ENCODE measurements around the gene MPPED2.

MPPED2 gene

DNA sequence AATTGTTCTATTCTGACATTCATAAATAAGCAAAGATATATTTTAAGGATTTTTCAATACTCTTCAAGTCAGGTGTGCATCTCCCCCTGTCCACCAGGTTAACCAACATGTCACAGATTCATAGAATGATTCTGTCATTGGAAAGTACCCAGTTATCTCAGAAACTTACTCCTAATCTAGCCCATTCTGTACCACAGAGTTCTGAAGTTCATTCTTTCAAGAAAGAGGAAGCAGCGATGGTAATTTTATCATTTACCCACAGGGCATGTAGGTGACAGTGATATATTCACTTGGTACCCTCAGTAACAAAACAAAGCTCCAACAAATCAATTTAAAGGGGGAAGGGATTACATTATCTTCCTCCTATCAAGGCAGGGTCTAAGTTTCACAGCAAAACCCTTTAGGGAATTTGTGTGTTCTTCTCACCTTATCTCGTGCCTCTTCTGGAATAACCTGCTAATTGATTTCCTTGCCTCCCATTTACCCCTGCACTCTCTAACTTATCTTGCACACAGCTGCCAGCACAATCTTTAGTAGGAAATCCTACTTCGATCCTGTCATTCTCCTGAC, 19.0 kb upstream of the MPPED2 start:
- TF ChIP-seq ZFX (IDR thresholded peaks at IDR 0.05), result no peak
- TF ChIP-seq, protein P1, sequence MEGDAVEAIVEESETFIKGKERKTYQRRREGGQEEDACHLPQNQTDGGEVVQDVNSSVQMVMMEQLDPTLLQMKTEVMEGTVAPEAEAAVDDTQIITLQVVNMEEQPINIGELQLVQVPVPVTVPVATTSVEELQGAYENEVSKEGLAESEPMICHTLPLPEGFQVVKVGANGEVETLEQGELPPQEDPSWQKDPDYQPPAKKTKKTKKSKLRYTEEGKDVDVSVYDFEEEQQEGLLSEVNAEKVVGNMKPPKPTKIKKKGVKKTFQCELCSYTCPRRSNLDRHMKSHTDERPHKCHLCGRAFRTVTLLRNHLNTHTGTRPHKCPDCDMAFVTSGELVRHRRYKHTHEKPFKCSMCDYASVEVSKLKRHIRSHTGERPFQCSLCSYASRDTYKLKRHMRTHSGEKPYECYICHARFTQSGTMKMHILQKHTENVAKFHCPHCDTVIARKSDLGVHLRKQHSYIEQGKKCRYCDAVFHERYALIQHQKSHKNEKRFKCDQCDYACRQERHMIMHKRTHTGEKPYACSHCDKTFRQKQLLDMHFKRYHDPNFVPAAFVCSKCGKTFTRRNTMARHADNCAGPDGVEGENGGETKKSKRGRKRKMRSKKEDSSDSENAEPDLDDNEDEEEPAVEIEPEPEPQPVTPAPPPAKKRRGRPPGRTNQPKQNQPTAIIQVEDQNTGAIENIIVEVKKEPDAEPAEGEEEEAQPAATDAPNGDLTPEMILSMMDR (conservative IDR thresholded peaks at IDR 0.05), result no peak
- no peak overlapping the region for H3K27ac ChIP-seq

DNA sequence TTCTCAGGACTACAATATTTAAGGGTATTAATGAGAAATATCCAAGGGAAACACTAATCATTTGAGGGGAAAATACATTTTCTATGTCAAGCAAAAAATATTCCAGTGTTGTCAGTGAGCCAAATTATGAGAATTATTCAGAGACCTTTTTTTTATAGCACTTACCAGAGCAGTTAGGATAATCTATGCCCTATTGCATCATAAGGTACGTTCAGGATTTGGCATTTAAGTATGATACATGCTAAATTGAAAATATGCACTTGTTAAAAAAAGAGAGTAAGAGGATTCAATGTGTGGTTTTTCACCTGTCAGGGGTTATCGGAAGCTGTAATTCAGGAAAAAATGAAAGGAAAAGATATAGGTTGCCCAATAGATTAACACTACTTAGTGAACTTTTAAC, 17.2 kb upstream of the MPPED2 start:
- H3K27ac ChIP-seq, result no peak overlapping the region
- TF ChIP-seq ZFX (IDR thresholded peaks at IDR 0.05), result no peak
- TF ChIP-seq, protein P1 (conservative IDR thresholded peaks at IDR 0.05), result no peak

DNA sequence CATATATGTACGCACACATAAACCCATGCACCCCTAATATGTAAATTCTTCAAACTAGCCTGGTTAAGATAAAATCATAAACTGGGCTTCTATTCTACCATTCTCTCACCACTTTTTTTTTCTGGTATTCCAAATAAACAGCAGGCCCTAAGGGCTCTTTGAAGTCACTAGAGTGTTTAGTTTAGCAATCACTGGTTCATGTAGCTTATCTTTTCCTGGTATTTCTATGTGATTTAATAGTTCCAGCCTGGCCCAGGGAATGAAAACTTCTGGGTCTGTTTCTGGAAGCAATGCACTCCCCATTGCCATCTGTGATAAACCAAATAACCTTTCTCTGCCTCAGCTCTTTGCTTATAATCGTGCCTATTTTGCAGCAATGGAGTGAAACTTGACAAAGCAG, 10.7 kb upstream of the MPPED2 start:
- TF ChIP-seq ZFX (IDR thresholded peaks at IDR 0.05), result no peak
- TF ChIP-seq, protein P1 (conservative IDR thresholded peaks at IDR 0.05), result no peak
- no peak overlapping the region for H3K27ac ChIP-seq

DNA sequence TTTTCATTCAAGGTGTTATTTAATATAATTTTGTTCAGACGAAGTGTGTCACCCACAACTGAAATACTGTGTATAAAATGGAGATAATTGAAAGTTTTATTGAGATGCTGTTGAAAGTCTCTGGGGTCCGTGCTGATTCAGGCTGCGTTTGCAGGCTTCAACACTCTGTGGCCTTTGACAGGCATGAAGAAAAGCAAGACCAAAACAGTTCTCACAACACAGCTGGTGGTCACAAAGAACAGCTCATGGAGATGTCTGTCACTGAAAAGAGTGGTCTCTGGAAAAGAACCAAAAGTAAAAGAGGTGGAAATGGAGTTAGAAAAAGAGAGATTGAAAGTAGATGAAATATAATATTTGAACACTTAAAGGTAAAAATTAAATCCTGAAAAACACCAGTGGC, 9.8 kb upstream of the MPPED2 start:
- TF ChIP-seq, protein P1 (conservative IDR thresholded peaks at IDR 0.05), result no peak
- no peak for TF ChIP-seq ZFX (IDR thresholded peaks at IDR 0.05)
- no peak overlapping the region for H3K27ac ChIP-seq

DNA sequence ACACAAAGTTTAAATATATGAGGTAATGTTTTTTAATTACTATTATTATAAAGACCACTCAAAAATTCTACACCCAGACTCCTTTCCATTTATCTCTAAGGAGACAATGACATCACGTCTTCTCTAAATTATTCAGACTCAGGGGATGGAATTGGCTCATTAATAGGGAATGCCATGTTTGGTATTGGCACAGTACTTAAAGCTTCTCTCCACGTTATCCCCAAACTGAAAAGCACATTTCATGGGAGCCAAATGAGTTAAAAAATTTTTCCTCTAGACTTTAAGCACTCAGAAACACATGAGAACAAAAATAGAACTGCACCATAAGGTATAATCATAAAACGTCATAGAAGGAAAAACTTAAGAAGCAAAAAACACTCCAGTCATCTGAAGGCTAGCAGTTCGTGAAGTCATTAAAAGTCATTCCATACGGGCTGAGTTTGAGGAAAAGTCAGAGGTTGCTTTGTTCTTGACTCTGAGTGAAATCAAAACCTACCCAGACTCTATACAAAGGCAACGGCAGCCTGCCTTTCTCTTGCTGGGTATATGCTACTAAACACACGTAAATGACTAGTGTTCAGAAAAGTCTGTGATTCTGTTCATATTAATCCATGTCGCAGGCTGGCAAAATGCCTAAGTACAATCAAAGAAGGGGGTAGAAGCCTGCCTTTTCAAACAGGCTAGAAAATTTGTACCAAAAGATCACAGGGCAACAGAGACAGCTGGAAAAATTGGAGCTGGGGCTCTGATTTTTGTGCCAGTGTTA, 8.7 kb upstream of the MPPED2 start:
- TF ChIP-seq ZFX (IDR thresholded peaks at IDR 0.05), result no peak
- TF ChIP-seq, protein P1 (conservative IDR thresholded peaks at IDR 0.05), result no peak
- no peak overlapping the region for H3K27ac ChIP-seq

DNA sequence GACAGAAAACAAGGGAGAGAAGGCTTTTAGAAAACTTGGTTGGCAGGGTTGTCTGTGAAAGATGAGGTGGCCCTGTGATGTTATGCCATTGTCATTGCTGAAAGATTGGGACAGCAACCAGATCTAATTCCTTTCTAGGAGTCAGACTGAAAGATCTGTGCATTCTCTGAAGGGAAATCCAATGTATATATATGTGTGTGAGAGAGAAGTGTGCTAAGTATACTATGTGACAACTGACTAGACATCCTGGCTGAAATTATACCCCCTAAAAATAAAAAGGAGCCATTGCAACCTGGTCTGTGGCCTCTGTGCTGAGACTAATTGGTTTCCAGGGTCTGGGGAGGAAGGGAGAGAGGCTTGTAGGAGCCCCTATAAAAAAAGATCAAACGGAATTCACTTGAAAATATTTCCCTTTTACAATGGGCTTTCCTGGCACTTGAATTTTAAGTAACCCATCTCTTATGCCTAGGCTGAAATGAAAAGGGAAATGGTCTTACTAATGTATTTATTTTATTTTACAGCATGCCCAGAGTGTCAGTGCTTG, 1.2 kb upstream of the MPPED2 start:
- TF ChIP-seq ZFX (IDR thresholded peaks at IDR 0.05), result no peak
- TF ChIP-seq, protein P1 (conservative IDR thresholded peaks at IDR 0.05), result no peak
- no peak overlapping the region for H3K27ac ChIP-seq

DNA sequence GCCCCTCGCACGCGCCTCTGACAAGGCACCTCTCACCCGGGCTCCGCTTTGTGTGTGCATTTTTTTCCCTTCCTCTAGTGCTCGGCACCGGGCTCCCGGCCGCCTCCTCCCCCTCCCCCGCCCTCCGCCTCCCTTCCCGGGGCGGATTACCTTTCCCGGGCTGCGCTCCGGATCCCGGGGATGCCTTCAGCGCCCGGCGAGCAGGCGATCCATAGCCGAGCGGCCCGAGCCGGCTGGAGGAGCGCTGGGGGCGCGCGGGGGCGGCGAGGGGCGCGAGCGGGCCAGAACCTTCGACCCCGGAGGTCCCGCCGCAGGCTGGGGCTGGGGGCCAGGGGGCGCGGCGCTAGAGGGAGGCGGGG, 282 bp downstream of the MPPED2 start:
- H3K27ac ChIP-seq, result no peak overlapping the region
- TF ChIP-seq ZFX (IDR thresholded peaks at IDR 0.05), result no peak
- TF ChIP-seq, protein P1 (conservative IDR thresholded peaks at IDR 0.05), result no peak
